GM19035 (cell line): ENCODE measurements around the gene NME3.
"Not testable (repeated sequence)": the region's sequence is repeated elsewhere in the genome, so short reads cannot be mapped to it uniquely, and the experiment has no call there.

Source experiments
- ATAC-seq: cut with Tn5 transposase; IDR thresholded peaks from one replicate; pipeline ENCODE4 v1.9.1; 2021; ENCODE audit not compliant: unreplicated experiment

Gene NME3

GRCh38 chr16:1754204-1754603, 17.1 kb downstream of the NME3 start:
- ATAC-seq = no peak

- ATAC-seq = no peak
Measured at GRCh38 chr16:1752853-1753252, 18.5 kb downstream of the NME3 start.

DNA sequence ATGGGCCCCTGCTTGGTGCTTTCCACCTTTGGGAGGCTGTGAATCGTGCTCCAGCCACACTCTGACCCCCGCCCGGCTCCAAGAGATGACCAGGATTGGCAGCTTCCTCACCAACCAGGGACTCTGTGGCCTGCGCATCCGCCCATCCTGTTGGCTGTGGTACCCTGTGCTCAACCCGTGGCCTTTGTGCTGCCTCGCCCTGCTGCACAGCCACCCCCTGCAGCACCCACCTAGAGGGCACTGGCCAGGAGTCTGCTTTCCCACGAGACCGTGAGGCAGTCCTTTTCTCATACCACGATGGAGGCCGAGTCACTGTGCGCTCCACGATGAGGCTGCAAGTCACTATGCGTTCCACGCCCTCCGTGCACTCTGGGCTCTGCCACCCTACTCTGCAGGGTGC, 19.4 kb downstream of the NME3 start:
- no peak for ATAC-seq

DNA sequence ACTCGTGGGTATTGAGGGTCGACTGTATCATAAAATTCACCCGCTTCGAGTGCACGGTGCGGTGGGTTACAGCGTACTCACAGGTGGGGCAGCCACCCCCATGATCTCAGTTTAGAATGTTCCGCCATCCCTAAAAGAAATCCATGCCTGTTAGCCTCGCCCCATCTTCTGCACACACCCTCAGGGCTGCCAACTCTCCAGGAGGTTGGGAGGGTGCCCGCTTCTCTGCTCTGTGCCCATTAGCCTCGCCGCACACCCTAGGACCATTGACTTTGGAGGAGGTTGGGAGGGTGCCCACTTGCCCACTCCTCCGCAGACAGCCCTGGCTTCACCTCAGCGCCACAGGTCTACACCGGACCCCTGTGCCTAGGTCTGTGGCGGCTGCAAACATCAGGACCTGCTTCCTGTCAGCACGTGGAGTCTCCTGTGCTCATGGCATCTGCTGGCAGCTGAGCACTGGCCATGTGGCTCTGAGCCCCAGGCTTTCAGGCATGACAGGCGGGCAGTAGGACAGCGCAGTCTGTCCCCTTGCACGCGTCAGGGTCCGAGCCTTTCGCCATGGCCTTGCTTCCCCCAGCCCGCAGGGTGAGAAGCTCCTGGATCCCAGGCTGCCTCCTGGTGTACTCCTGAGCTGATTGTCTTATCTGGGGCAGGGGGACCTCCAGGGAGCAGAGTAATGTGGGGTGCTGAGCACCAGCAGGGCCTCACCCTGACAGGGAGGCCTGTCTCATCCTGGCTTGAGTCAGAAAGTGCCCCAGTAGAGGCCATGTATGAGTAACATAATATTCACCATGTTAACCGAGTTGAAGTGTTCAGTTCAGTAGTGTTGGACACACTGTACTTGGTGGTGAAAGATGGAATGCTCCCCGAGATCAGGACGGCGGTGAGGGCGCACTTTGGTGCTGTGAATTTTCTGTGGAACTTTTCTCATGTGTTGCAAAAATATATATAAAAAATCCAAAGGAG, 21.9 kb downstream of the NME3 start:
- ATAC-seq = no peak

DNA sequence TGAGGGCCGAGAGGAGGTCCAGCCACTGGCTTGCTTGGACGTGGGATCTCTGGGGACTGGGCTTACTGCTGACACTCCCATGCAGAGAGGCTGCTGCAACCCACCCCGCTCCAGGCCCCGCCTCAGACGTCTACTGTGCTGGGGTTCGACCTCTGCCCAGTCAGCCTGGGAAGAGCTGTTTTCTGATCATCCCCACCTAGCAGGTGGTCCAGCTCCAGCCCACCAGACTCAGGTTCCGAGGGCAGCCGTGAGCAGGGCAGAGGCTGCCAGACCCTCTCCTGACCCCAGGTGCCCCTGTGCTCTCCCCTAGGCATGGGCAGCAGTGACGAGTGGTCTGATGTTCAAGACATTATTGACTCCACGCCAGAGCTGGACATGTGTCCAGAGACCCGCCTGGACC, 23.4 kb downstream of the NME3 start:
- ATAC-seq = no peak

- ATAC-seq = no peak
Measured at GRCh38 chr16:1746693-1747195, 24.6 kb downstream of the NME3 start.

- no peak for ATAC-seq
Measured at GRCh38 chr16:1745900-1746692, 25.2 kb downstream of the NME3 start.

- no peak for ATAC-seq
Measured at GRCh38 chr16:1745181-1745899, 26.0 kb downstream of the NME3 start.

DNA sequence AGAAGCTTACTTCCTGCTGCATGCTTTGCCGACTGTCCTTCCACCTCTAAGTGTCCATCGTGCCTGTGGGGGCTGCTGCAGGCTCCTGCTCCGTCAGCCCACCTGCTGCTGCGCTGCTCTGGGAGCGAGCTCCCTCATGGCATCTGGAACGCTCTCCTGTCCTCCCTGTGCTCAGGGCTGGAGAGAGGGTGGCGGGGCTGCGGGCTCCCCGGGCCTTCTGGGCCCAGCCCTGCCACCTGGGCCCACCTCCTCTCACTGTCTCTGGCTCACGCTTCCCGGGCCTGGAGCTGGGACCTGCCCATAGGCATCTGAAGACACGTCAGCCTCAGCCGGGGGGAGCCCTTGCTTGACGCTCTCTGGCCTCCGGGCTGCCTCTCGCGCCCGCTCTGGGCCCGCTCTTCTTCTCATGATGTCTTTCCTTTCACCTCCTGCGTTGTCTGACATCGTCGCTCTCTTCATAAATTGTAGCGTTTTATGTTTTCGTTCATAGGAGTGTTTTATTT, 27.0 kb downstream of the NME3 start:
- ATAC-seq = no peak

GRCh38 chr16:1743376-1744337, 27.7 kb downstream of the NME3 start:
- no peak for ATAC-seq

GRCh38 chr16:1741553-1742165, 29.7 kb downstream of the NME3 start:
- no peak for ATAC-seq

- ATAC-seq = no peak
Measured at GRCh38 chr16:1740781-1741490, 30.4 kb downstream of the NME3 start.

GRCh38 chr16:1740234-1740633, 31.1 kb downstream of the NME3 start:
- no peak for ATAC-seq

- ATAC-seq = no peak
Measured at GRCh38 chr16:1734816-1735215, 36.5 kb downstream of the NME3 start.

GRCh38 chr16:1734123-1734522, 37.2 kb downstream of the NME3 start:
- no peak for ATAC-seq

DNA sequence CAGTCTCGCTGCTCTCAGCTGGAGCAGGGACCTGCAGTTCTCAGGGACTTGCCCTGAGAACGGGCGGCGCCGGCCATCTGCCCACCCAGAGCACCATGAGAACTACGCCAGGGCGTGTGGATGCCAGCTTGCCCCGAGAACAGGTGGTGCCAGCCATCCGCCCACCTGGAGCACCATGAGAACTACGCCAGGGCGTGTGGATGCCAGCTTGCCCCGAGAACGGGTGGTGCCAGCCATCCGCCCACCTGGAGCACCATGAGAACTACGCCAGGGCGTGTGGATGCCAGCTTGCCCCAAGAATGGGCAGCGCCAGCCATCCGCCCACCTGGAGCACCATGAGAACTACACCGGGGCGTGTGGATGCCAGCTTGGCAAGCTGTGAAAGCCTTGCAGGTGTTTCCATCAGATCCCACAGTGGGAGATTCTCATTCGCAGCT, 38.8 kb downstream of the NME3 start:
- ATAC-seq = not testable (repeated sequence)

- ATAC-seq = no peak
Measured at GRCh38 chr16:1732071-1732470, 39.3 kb downstream of the NME3 start.

DNA sequence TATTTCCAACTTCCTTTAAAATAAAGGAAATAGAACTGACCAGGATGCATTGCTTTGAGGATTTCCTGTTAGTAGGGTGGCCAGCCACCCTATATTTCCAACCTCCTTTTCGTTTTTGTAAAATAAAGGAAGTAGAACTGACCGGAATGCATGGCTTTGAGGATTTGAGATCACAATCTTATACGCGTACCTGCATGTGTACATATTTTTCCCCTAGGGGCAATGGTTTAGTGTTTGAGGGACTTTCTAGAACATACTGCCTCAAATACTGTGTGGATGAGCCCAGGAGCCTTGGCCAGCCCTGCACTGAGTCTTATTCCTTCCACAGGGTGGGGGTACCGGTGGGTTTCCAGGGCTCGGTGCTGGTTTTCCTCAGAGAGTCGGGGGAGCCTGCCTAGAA, 39.7 kb downstream of the NME3 start:
- ATAC-seq = no peak

DNA sequence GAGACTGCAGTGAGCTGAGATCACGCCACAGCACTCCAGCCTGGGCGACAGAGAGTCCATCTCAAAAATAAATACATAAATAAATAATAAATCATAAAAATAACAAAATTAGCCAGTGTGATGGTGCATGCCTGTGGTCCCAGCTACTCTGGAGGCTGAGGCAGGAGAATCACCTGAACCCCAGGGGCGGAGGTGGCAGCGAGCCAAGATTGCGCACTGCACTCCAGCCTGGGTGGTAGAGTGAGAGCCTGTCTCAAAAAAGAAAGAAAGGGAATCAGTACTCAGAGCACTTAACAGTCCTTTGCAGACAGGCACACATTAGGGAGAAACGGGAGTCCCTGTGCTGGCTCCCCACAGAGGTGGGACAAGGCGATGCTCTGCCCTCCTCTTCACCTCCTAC, 40.3 kb downstream of the NME3 start:
- no peak for ATAC-seq
